ENCODE measurements around the gene COX8A.

GRCh38 chr11:63961608-63962412, 12.6 kb upstream of the COX8A start:
- no peak for TF ChIP-seq POLR2A (IDR thresholded peaks at IDR 0.05)
- no peak for TF ChIP-seq CTCF (IDR thresholded peaks at IDR 0.05)
